SK-N-SH treated with all-trans-retinoic acid at 6 μM for 48 hours (cell line): ENCODE measurements around the gene DCUN1D2.

Experiments used
- ATAC-seq: fragments of 200-7000 bp; cut with Tn5 transposase; 3 replicates; pipeline ENCODE4 v1.9.1; 2020; ENCODE audit warnings: mild to moderate bottlenecking, moderate library complexity
- ARNTL ChIP-seq: fragments of 450-650 bp; formaldehyde crosslinking; IDR thresholded peaks from 2 replicates; pipeline ENCODE4 v1.5.0; 2020; ENCODE audit warnings: low read depth, mild to moderate bottlenecking, moderate library complexity, borderline replicate concordance
- CREB5 ChIP-seq: fragments of 250-450 bp; sonication (Bioruptor Pico); IDR thresholded peaks from 2 replicates; pipeline ENCODE4 v1.5.1; 2020; ENCODE audit warnings: low read depth, mild to moderate bottlenecking, moderate library complexity
- CSDC2 ChIP-seq: fragments of 250-450 bp; sonication (Bioruptor Pico); IDR thresholded peaks from 2 replicates; pipeline ENCODE4 v1.5.0; 2020; ENCODE audit warnings: mild to moderate bottlenecking, moderate library complexity
- CSRNP3 ChIP-seq: fragments of 250-450 bp; sonication (Bioruptor Pico); IDR thresholded peaks from 2 replicates; pipeline ENCODE4 v1.5.1; 2021; ENCODE audit warnings: mild to moderate bottlenecking, moderate library complexity
- ESRRG ChIP-seq: fragments of 250-450 bp; sonication (Bioruptor Pico); IDR thresholded peaks from 2 replicates; pipeline ENCODE4 v1.6.1; 2021; ENCODE audit warnings: mild to moderate bottlenecking
- GLIS3 ChIP-seq: fragments of 250-450 bp; sonication (Bioruptor Pico); IDR thresholded peaks from 2 replicates; pipeline ENCODE4 v1.5.0; 2020; ENCODE audit warnings: mild to moderate bottlenecking, moderate library complexity
- ISL1 ChIP-seq: fragments of 250-450 bp; sonication (Bioruptor Pico); IDR thresholded peaks from 2 replicates; pipeline ENCODE4 v2.1.2; 2022; ENCODE audit warnings: mild to moderate bottlenecking, moderate library complexity
- OSR1 ChIP-seq: fragments of 250-450 bp; sonication (Bioruptor Pico); IDR thresholded peaks from 2 replicates; pipeline ENCODE4 v1.8.0; 2022; ENCODE audit warnings: moderate library complexity, mild to moderate bottlenecking, inconsistent platforms
- PATZ1 ChIP-seq: fragments of 250-450 bp; sonication (Bioruptor Pico); IDR thresholded peaks from 2 replicates; pipeline ENCODE4 v1.8.0; 2020; ENCODE audit warnings: mild to moderate bottlenecking, moderate library complexity, borderline replicate concordance
- POU6F1 ChIP-seq: fragments of 250-450 bp; sonication (Bioruptor Pico); IDR thresholded peaks from 2 replicates; pipeline ENCODE4 v1.8.0; 2021; ENCODE audit warnings: low read depth, mild to moderate bottlenecking, moderate library complexity, borderline replicate concordance
- PPARA ChIP-seq: fragments of 250-450 bp; sonication (Bioruptor Pico); IDR thresholded peaks from 2 replicates; pipeline ENCODE4 v1.5.0; 2020; ENCODE audit warnings: mild to moderate bottlenecking, borderline replicate concordance
- RARB ChIP-seq: fragments of 250-450 bp; sonication (Bioruptor Pico); IDR thresholded peaks from 2 replicates; pipeline ENCODE4 v1.8.0; 2021; ENCODE audit warnings: mild to moderate bottlenecking, moderate library complexity
- SNAI2 ChIP-seq: fragments of 250-450 bp; sonication (Bioruptor Pico); IDR thresholded peaks from 2 replicates; pipeline ENCODE4 v1.5.0; 2020; ENCODE audit warnings: mild to moderate bottlenecking, moderate library complexity
- TCF4 ChIP-seq: fragments of 250-450 bp; sonication (Bioruptor Pico); IDR thresholded peaks from 2 replicates; pipeline ENCODE4 v1.8.0; 2021; ENCODE audit warnings: mild to moderate bottlenecking, moderate library complexity, borderline replicate concordance
- TOX ChIP-seq: fragments of 250-450 bp; sonication (Bioruptor Pico); IDR thresholded peaks from 2 replicates; pipeline ENCODE4 v1.8.0; 2021; ENCODE audit warnings: mild to moderate bottlenecking, moderate library complexity, borderline replicate concordance
- ZC3H10 ChIP-seq: fragments of 250-450 bp; sonication (Bioruptor Pico); IDR thresholded peaks from 2 replicates; pipeline ENCODE4 v1.5.1; 2021; ENCODE audit warnings: mild to moderate bottlenecking, moderate library complexity
- ZFP3 ChIP-seq: fragments of 250-450 bp; sonication (Bioruptor Pico); IDR thresholded peaks from 2 replicates; pipeline ENCODE4 v1.5.0; 2020; ENCODE audit warnings: mild to moderate bottlenecking, moderate library complexity
- ZFP30 ChIP-seq: fragments of 450-650 bp; formaldehyde crosslinking; IDR thresholded peaks from 2 replicates; pipeline ENCODE4 v1.5.0; 2022; ENCODE audit warnings: mild to moderate bottlenecking, moderate library complexity
- ZNF565 ChIP-seq: fragments of 450-650 bp; formaldehyde crosslinking; conservative IDR thresholded peaks from 2 replicates; pipeline ENCODE4 v1.5.0; 2020; ENCODE audit warnings: low read depth, mild to moderate bottlenecking, moderate library complexity
- ZNF70 ChIP-seq: fragments of 450-650 bp; formaldehyde crosslinking; IDR thresholded peaks from 2 replicates; pipeline ENCODE4 v1.5.0; 2020; ENCODE audit warnings: mild to moderate bottlenecking, moderate library complexity
- ZNF8 ChIP-seq: fragments of 450-650 bp; formaldehyde crosslinking; IDR thresholded peaks from 2 replicates; pipeline ENCODE4 v1.5.0; 2020; ENCODE audit warnings: mild to moderate bottlenecking, moderate library complexity

Gene DCUN1D2

GRCh38 chr13:113500530-113501265 lies 10.2 kb upstream of the DCUN1D2 start:
- no peak for TF ChIP-seq TCF4
- TF ChIP-seq ZFP30 (CRISPR knock-in tag): no peak
- no peak for TF ChIP-seq ZC3H10 (CRISPR knock-in tag)
- TF ChIP-seq PATZ1 (CRISPR knock-in tag): no peak
- TF ChIP-seq ARNTL (CRISPR knock-in tag): no peak
- TF ChIP-seq, all 23 proteins: peak for 0
- ATAC-seq: no peak

GRCh38 chr13:113499936-113500335 lies 9.4 kb upstream of the DCUN1D2 start:
- no peak for ATAC-seq
- no peak for TF ChIP-seq PPARA (CRISPR knock-in tag)
- no peak for TF ChIP-seq ZNF8 (CRISPR knock-in tag)
- no peak for TF ChIP-seq RARB (CRISPR knock-in tag)
- TF ChIP-seq CSRNP3 (CRISPR knock-in tag): no peak
- no peak for TF ChIP-seq ARNTL (CRISPR knock-in tag)
- no peak for TF ChIP-seq ZNF565 (CRISPR knock-in tag)
- TF ChIP-seq POU6F1 (CRISPR knock-in tag): no peak
- TF ChIP-seq ZNF70: no peak
- TF ChIP-seq GLIS3 (CRISPR knock-in tag): no peak
- no peak for TF ChIP-seq ZFP3
- TF ChIP-seq TOX (CRISPR knock-in tag): no peak
- no peak for TF ChIP-seq TCF4
- no peak for TF ChIP-seq PATZ1 (CRISPR knock-in tag)
- no peak for TF ChIP-seq ZC3H10 (CRISPR knock-in tag)

- ATAC-seq: no peak
- TF ChIP-seq OSR1 (CRISPR knock-in tag): no peak
- TF ChIP-seq RARB (CRISPR knock-in tag): no peak
- no peak for TF ChIP-seq PATZ1 (CRISPR knock-in tag)
- TF ChIP-seq ZC3H10 (CRISPR knock-in tag): no peak
These were observed 8.4 kb upstream of the DCUN1D2 start for GRCh38 chr13:113498905-113499304.

GRCh38 chr13:113497217-113497616 lies 6.7 kb upstream of the DCUN1D2 start:
- ATAC-seq: no peak
- no peak for TF ChIP-seq ZNF565 (CRISPR knock-in tag)
- TF ChIP-seq ESRRG (CRISPR knock-in tag): no peak
- TF ChIP-seq CSDC2: no peak
- TF ChIP-seq SNAI2 (CRISPR knock-in tag): no peak
- TF ChIP-seq TCF4: no peak
- TF ChIP-seq PATZ1 (CRISPR knock-in tag): no peak
- no peak for TF ChIP-seq ISL1 (CRISPR knock-in tag)
- TF ChIP-seq ZC3H10 (CRISPR knock-in tag): no peak
- no peak for TF ChIP-seq ARNTL (CRISPR knock-in tag)
- no peak for TF ChIP-seq POU6F1 (CRISPR knock-in tag)
- TF ChIP-seq ZFP30 (CRISPR knock-in tag): no peak
- TF ChIP-seq CREB5: no peak
- no peak for TF ChIP-seq RARB (CRISPR knock-in tag)
